Measurements from ENCODE around the gene KCNN2. TPM values are rescaled to one million over a fixed set of nuclear protein-coding genes. Genes with fewer than 3 reads are reported as not detected.

KCNN2 gene
- total and polyA plus RNA-seq, 10 of the 15 experiments (the other 5 are each of a cell fraction or from before 2014, with no cell fraction given): 0.21 to 3.6 (median 0.79) TPM

GRCh38 chr5:114361724-114362196 lies at the start of gene KCNN2 (continued):
- TF ChIP-seq NKRF (conservative IDR thresholded peaks at IDR 0.05) (peak; percentile 67; the same call in 1 of the 2 replicates), BCL3 (IDR thresholded peaks at IDR 0.05; ENCODE audit: borderline replicate concordance, insufficient read depth, low read depth, low read length, poor library complexity, severe bottlenecking) (no peak), PRDM15 (CRISPR knock-in tag; IDR thresholded peaks at IDR 0.05) (no peak), RFX5 (IDR thresholded peaks at IDR 0.05; ENCODE audit: low read depth, low read length) (no peak; the same call in 1 of the 2 replicates)
